ENCODE measurements around the gene RXRA.

GRCh38 chr9:134469041-134469875 is 143.0 kb downstream of the RXRA start:
- TF ChIP-seq ZNF281 (CRISPR knock-in tag; IDR thresholded peaks at IDR 0.05; ENCODE audit: borderline replicate concordance) (no peak), SP2 (CRISPR knock-in tag; IDR thresholded peaks at IDR 0.05) (no peak), TBP (CRISPR knock-in tag; IDR thresholded peaks at IDR 0.05) (no peak), SIX4 (CRISPR knock-in tag; IDR thresholded peaks at IDR 0.05) (no peak)
